Measurements from ENCODE around the gene IQCH. TPM values are rescaled to one million over a fixed set of nuclear protein-coding genes. Genes with fewer than 3 reads are reported as not detected.

Gene IQCH
- 1 to 10 TPM; 1.8 to 2.5 (median 2.4) TPM for polyA plus RNA-seq (ENCODE audit: insufficient read depth in 1 of 5, insufficient read length in 5 of 5, low replicate concordance in 1 of 5)
- long read RNA-seq, donor 1, partial matches to known transcripts, result 0 of 7 reads
- long read RNA-seq, donor 1, other reads (novel, unspliced or antisense), result 7 of 7 reads
- long read RNA-seq, donor 2, result 0 reads
- long read RNA-seq, donor 3, result 0 reads
- long read RNA-seq, donor 4, result 0 reads
- long read RNA-seq, donor 5, result 0 reads
- long read RNA-seq, donor 6, partial matches to known transcripts, result 0 of 5 reads
- long read RNA-seq, donor 6, other reads (novel, unspliced or antisense), result 5 of 5 reads
- long read RNA-seq, donor 7, result 0 reads
- long read RNA-seq, donor 8, result 0 reads

DNA sequence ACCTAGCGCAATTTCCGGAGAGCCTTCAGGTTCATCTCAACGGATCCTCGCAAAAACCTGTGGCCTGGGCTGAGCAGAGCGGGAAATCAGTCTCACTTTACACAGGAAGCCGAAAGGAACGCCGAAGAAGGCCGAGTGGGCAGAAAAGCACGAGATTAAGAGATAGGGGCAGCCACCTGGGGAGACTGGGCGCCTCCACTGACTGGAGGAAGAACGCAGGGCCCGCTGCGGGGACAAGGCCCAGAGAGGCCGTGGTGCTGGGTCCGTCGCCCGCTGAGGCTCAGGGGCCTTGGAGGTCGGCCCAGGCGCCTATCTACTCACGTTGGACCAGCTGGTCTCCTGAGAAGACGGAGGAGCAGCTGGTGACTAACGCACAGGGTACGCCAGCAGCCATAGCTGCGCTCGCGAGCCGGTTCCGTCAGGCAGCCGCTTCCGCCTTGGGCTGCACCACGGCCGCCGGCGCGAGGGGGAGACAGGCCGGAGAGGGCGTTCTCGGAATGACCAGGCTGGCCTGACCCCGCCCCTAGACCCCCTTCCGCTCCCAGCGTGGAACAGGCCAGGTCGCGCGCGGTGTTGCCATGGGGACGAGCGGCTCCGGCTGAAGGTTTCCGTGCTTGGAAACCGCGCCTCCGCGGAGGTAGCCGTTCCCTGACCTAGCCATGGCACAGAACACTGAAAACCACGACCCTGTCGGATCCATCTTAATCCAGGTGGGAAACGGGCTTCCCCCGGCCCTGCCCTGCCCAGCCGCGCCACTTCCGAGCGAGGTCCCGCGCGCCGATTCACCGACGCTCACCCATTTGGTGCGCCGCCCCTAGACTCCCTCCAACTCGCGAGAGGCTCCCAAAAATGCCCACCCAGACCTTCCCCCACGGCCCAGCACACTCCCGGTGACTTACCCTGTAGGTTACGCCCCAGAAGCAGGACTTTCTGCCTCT is at the start of gene IQCH, which contains the start of gene AAGAB:
TSS of gene IQCH (plus strand) at position 549 of the 938 bp plus-strand sequence. CDS start at position 660, 111 bp downstream.
TSS of gene AAGAB (minus strand) at position 424 of the 938 bp plus-strand sequence. CDS start at position 394, 30 bp downstream.
- DNase-seq, result peak; percentile 94 to 95

DNA sequence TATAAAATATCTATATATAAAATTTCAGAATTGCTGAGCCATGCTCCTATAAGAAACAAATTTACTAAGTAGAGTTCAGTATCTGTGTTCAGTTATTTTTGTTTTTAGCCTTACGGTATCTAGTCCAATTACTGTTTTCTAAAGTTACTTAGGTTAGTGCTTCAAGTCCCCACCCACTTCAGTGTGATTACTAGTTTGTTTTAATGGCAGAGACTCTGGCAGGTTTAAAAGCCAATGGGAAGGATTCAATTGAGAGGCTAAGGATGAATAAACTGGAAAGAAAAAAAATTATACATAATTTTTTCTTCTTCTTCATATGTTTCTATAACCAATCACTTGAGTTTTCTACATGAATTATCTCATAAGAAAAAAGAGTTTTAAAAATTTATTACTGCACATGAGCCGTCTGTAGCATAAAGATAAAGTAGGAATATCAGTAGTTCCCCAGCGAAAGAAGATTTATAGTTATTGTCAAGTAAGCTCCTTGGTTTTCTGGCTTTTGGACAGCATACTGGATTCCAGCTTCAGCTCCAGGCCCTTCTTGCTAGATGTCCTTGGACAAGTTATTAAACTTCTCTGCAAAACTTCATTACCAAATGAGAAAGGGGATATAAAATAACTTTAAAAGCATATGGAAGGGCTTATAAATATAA is 46.9 kb upstream of the IQCH start:
- DNase-seq, result no peak

DNA sequence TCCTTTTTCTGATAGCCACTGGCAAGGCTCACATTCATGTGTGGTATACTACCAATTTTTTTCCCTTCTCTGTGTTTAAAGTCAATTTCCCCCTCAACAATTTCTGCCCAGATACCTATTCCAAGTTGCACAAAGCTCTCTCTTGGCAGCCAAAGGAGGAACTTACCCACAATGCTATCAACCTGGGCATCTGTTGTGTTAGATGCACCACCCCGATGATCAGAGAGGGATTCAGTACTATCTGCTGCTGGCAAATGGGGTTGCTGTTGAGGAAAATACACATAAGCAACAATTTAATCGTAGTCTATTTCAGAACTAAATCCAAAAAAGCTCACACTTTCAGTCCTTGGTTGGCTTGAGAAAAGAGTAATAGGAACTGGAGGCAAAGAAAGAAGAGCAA is 46.2 kb upstream of the IQCH start:
- DNase-seq, result no peak

DNA sequence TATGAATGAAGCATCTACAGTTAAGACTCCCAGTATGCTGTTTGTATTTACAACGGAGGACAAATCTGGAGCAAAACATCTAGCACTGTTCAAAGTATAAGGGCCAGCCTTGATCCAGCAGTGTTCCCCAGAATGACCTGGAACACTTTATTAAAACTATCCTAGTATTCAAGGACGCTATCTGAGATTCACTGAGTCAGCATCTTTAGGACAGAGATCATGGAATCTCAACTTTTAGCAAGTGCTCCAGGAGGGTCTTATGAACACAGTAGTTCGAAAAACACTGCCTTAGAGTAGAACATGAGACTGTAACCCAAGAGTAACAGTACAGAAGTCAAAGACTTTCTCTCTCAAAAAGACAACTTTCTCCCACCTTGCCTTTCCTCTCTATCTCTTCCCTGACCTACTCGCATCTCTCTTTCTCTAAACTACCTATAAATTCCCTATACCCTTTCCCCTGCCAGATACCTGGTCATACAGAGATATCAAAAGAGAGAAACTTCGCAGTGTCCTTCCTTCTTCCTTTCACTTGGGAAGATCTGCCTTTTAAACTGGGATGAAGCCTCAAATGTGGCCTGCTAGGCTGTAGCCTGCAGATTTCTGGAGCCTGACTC is 43.9 kb upstream of the IQCH start:
- no peak for DNase-seq

DNA sequence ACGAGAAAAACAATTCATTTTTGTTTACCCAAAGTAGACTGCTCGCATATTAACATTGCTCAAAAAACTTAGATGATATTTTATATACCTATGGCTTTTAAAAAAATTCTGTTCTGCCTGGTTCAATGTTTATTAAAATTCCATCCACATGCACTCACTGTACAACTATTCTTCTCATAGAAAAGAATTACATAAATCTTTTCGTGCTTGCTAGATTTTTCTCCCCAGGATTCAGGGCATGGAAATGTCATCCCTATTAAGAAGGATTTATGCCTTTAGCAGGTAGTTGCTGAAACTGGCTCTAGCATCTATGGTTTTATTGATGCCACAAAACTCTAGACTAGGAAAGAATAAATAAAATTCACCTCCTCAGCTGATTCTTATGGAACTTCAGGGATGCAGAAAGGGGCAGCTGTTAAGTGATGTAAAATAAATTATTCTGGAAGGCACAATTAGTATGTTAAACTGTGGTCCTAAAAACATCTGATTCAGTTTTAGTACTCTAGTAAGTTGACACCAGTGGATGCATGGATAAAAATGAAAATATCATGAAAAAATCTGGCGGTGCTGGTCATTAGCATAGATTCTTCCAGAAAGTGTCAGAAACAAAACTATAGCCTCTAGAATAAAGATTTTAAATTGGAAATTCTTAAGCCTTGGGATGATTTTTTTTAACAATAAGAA is 41.8 kb upstream of the IQCH start:
- no peak for DNase-seq

DNA sequence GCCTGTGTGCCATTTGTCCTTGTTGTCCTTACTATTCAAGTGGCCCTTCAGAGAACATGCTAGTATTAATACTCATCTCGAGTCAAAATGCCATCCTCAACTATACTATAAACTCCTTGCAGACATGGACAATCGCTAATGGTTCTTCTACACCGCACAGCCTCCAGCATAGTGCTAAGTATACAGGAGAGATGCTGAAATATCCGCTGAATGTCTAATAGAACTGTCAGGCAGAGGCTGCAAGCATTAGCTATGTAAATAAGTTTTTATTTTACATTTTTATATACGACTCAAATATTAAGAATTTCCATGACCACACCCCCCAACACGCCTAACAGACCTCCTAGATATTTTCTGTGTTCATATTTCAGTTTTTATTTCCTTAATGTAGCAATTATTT is 39.5 kb upstream of the IQCH start:
- DNase-seq, result no peak

DNA sequence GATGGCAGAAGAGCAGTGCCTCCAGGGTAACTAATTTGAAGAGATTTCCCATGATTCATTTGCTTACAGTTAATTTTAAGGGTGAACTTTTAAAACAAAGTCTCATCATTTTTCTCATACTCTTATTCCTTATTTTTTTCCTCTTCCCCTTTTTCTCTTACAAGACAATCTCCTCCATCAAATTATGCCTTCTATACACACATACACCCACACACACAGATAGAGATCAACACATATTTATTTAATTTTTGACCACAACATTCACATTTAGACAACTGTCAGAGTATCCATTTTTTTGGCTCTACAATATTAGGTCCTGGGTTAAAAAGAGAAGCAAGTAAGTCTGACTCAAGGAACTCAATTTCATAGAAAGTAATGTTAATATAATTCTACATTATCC is 37.7 kb upstream of the IQCH start:
- DNase-seq, result no peak

DNA sequence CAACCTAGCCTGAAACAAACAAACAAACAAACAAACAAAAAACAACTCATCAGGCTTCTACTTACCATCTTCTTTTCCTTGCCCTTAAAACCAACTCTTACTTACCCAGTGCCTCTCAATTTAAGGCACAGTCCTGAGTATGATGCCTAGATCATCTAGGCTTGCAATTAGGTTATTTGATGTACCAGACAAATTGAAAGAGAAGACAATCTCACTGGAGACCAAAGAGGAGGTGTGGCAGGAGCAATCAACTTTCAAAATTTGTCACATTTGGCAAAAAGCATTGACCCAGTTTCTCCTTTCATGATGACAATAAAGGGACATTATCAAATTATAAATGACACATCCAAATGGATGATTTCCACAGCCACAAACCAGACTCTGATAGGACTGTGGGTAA is 36.2 kb upstream of the IQCH start:
- DNase-seq, result no peak

DNA sequence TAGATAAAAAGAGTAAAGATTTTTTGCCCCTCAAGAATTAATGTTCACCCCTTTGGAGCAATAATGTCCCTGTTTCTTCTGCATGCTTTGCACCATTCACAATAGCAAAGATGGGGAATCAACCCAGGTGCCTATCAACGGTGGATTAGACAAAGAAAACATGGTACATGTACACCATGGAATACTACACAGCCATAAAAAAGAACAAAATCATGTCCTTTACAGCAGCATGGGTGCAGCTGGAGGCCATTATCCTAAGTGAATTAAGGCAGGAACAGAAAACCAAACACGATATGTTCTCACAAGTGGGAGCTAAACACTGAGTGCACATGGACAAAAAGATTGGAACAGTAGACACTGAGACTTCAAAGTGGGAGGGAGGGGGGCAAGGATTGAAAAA is 35.3 kb upstream of the IQCH start:
- DNase-seq, result no peak

DNA sequence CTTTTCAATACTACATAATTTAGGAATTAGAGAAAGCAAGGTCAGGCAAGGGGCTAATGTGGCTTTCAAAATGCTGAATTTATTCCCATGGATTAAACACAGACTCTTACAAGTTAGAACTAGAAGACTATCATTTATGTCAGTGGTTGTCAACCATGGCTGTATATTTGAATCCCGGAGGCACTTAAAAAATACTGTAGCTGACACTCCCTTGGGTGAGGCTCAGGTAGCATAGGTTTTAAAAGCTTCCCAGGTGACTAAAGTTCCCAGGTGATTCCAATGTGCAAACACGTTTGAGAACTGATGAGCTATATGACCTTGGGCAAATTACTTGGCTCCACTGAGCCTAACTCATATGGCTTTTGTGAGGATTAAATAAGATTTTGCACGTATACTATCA is 29.7 kb upstream of the IQCH start:
- no peak for DNase-seq

DNA sequence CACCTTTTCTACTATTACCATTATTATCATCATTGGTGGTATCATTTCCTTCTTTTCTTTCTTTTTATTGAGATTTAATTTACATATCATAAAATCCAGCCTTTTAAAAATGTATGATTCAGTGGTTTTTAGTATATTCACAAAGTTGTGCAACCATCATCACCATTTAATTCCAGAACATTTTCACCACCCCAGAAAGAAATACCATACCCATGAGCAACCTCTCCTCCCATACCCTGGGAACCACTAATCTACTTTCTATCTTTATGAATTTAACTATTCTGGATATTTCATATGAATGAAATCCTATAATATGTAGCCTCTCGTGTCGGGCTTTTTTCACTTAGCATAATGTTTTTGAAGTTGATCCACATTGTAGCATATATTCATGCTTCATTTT is 29.2 kb upstream of the IQCH start:
- no peak for DNase-seq

DNA sequence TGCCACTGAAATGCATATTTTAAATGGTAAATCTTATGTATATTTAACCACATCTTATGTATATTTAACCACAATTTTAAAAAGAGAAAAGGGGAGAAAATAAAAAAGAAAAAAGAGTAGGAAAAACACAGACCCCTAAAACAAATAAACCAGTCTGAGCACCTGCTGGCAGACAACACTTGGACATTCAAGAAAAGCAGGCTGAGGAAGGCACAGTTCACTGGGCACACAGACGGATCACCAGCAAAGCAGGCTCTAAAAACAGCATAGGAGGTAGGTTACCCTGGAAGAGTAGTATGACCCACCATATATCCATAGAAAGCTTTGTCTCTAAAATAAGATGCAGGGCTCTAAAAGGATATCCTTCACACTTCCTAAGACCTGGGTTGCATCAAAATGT is 27.2 kb upstream of the IQCH start:
- no peak for DNase-seq

DNA sequence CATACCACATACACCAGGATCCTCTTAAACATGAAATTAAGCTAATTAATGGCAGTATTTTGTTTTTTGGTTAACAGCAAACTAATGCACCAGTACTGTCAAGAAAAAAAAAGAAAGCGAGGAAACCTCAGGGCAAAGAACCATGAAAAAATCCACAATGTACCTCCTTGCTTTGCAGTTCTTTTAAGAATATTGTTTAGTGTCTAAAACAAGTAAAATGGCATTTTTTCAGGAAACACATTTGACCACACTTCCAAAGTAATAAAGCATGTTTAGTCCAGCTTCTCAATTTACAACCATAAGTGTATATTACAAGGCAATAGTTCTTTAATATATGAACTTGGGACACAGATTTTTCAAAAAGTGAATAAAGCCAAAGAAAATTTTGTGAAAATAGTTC is 26.7 kb upstream of the IQCH start:
- DNase-seq, result no peak

DNA sequence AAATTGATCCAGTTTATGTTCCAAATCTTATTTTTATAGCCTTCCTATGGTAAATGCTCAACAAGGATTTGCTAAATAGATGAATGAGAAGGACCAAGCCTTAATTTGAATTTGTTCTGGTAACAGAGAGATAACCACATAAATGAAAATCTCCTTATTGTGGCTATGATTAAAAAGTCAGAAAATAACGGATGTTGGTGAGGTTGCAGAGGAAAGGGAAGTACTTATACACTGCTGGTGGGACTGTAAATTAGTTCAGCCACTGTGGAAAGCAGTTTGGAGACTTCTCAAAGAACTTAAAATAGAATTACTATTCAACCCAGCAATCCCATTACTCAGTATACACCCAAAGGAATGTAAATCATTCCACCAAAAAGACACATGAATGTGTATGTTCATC is 26.3 kb upstream of the IQCH start:
- no peak for DNase-seq

DNA sequence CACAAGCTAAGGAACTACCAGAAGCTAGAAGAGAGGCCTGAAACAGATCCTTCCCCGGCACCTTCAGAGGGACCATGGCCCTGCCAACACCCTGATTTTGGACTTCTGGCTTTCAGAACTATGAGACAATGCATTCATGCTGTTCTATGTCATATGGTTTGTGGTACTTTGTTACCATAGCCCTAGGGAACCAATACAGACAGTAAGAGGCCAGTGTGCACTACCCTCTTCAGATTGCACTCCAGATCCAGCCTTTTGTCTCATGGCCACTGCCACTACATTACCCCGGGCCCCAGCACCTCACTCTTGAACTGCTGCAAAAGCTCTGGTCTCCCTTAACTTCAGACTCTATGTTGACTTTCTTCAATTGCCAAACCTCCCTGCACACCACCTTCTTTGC is 24.1 kb upstream of the IQCH start:
- no peak for DNase-seq

DNA sequence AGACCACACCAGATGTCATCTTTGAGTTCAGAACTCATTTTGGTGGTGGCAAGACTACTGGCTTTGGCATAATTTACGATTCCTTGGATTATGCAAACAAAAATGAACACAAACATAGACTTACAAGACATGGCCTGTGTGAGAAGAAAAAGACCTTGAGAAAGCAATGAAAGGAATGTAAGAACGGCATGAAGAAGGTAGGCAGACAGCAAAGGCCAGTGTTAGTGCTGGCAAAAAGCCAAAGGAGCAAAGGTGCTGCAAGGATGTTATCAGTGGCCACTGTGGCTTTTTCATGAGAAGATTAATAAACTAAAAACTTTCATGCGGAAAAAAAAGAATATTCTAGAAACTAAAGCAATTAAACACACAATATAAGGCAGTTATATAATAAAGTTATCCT is 22.0 kb upstream of the IQCH start:
- no peak for DNase-seq

DNA sequence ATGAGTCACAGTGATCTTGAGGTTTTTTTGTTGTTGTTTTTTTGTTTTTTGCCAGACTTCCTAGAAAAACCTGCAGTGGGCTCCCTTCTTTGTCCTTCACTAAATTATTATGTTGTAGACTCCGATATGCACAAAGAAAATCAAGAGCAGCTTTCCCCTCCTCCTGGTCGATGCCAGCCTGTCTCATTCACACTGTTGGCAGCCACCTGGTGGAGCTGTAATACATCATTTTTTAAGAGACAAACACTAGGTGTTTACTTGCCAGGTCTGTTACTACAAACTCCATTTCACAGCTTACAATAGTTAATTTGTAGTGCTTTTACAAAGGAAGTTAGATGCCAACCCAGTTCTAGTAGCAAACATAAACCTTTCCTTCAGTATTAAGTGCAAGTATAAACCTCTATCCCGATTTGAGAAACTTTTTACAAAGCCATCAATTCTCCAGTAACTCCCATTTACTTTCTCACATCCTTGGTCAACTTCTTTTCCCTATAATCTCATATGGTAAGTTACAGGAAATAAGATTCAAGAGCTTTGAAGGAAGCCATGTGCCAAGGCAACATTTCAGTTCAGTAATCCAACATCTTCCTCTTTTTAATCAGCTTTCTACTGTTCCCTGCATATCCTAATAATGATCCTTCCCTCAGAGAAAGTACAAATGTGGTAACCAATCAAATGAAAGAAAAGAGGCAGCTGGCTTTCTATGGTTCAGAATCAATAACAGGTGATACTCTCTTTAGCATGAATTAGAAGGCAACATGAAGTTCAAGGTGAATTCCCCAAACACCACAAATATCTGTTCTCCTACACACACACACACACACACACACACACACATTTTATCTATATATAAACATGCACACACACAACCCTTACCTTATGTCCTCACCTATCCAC is 14.1 kb upstream of the IQCH start:
- DNase-seq, result no peak

DNA sequence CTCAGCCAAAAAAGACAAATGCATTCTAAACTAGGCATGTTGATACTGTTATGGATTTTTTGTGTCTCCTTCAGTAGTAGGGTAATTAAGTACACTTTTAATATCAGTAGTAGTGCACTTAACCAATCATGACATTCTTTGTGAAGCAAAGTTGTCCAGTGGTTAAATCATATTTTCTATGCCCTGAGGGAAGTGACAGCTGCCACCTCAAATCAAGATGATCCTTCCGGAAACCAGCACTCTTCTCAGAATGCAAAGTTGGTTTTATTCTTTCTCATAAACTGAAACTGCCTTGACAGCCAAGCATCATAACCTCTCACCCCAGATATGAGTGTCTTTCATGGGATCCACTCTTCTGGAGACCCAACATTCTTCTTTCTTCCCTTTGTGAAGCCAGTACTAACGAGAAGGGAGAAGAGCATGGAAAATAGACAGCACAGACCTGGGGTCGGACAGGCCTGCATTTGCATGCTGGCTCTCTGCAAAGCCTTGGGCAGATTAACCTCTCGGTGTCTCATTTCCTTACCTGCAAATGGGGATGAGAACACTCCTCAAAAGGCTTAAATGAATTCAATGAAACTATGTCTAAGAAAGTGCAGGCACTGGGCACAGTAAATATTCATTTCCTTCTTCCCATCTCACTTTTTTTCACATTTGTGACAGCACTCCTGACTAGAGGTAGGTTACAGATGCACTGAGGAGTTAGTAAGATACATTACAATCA is 13.3 kb upstream of the IQCH start:
- no peak for DNase-seq

DNA sequence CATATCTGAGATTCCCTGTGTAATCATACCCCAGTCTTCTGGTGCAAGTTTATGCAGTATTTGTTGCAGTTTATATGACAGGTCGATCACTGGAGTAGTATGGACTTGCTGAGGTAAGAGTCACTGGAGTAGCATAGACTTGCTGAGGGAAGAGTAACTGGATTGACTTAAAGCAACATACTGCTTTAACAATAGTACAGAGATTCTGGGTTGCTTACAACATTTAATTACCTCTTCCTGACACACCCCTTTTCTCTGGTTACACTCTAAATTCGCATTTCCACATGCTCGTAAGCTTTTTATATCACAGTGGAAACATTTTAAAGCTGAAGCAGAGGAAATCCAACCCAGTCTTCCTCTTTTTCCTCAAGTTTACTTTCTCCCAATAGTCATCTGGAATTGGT is 11.9 kb upstream of the IQCH start:
- DNase-seq, result no peak
